GM19193 (cell line): ENCODE results near the gene CRADD.

Experiments used
- POLR2A ChIP-seq: IDR thresholded peaks from 4 replicates; pipeline ENCODE4 v1.6.1; 2011; ENCODE audit not compliant: insufficient read depth, insufficient read length; ENCODE audit errors: extremely low read depth

The CRADD gene

DNA sequence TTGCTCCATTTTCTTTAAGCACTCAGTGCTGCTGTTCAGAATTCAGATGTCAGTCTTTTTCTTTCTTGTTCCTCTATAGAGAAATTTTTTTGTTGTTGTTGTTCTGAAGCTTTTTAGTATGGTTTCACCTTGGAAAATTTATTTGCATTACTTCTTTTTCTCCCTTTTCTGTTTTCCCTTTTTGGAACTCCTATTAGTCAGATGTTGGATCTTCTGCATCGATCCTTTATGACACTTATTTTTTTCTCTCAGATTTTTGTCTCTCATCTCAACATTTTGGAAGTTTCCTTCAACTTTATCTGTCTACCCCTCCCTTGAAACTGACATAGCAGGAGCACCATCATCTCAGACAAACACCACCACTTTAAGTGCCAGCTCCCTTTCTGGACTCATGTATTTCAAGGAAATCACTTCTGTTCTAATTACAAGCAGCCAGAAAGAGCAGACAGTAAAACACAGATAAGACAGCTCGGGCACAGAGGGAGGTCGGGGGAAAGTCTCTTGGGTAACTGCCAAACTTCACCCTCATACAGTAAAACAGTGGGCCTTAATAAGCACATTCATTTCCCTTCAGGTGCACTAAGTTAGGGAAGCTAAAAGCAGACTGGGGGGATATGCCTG lies 248.5 kb downstream of the CRADD start:
- TF ChIP-seq POLR2A, result no peak

- no peak for TF ChIP-seq POLR2A
Observed at GRCh38 chr12:93926237-93926636, 249.1 kb downstream of the CRADD start.

- TF ChIP-seq POLR2A, result no peak
Observed at GRCh38 chr12:93937812-93938211, 260.6 kb downstream of the CRADD start.

DNA sequence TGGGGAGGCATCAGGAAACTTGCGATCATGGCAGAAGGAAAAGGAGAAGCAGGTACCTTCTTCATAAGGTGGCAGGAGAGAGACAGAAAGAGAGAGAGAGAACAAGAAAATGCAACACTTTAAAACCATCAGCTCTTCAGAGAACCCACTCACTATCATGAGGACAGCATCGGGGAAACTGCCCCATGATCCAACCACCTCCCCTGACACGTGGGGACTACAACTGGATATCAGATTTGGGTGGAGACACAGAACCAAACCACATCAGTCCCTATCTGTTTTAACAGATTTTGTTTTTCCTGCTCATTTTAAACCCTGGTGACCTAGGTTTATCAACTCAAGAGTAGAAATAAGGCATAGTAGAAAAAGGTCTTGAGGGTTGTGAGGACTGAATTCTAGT lies 261.1 kb downstream of the CRADD start:
- no peak for TF ChIP-seq POLR2A

DNA sequence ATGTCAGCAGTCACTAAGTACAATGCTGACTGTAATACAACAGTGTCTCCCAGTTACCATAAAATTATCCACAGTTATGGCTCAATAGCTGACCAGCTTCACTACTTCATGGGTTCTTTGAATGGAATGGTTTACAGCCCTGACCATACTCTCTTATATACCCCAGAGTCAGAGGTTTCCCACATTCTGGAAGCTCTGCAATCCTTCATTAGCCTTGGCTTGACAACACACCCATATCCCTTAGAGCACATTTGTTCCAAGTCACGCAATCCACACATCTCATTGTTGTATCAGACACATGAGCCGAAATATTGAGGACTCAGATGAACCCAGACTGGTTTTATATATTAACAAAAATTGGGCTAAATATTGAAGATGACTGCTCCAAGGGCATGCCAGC lies 261.8 kb downstream of the CRADD start:
- no peak for TF ChIP-seq POLR2A

GRCh38 chr12:93939641-93940325 lies 262.6 kb downstream of the CRADD start:
- TF ChIP-seq POLR2A, result no peak

DNA sequence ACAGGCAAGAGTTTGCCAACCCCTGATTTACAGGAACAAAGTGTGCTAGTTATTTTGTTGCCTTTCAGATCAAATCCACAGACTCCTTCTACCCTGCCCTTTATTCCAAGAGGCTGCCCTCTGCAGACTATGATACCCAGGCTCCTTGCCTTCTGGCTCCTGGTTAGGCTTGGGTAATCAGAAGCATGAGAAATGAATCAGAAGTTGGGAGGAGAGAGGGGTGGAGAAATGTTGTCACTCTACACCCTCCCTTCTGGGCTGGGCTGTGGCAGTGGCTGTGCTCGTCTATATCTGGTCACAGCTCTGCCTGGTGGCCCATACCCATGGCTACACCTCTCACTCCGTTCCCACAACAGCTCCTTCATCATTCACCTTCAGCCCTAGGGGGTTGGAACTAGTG lies 266.6 kb downstream of the CRADD start:
- no peak for TF ChIP-seq POLR2A

DNA sequence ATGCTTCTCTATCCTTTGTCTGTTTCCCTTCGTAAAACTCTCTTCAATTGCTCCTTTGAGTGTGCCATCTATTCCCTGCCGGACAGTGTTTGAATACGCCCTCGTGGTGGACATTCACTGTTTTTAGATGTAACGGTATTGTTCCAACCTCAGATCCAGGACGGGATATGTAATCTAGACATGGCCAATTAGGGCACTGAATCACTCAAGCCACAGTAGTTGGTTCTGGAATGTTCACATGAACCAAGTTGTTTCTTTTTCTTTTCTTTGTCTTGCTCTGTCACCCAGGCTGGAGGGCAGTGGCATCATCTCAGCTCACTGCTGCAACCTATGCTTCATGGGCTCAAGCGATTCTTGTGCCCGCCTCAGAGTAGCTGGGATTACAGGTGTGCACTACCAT lies 267.0 kb downstream of the CRADD start:
- no peak for TF ChIP-seq POLR2A
